Islet of Langerhans (tissue), 1 donor: ENCODE measurements around the gene SLC25A5.
"Not testable (repeated sequence)": the region's sequence is repeated elsewhere in the genome, so short reads cannot be mapped to it uniquely, and the experiment has no call there.

Source experiments
- FAIRE-seq: peaks from one replicate; lab custom pipeline; 2011; peaks lifted over from hg19 to GRCh38; lab: Jason Lieb, UNC

SLC25A5 gene

DNA sequence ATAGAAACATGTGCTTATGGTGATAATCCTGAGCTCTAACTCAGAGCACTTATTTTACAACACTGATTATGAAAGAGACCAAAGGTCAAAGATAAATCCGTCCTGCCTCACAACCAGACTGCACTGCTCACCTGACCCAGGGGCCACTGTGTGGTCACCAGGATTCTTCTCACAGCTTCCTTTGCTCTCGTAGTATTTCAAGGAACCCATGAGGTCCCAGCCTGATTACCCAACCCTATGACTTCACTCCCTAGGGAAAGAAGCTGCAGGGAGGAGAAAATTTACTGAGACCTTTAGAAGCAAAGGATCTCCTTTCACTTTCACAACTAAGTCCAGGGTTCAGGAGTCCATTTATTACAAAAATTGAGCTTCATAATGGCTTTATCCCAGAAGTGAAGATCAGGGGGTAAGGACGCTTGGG lies 9.6 kb downstream of the SLC25A5 start:
- FAIRE-seq: peak; percentile 81

DNA sequence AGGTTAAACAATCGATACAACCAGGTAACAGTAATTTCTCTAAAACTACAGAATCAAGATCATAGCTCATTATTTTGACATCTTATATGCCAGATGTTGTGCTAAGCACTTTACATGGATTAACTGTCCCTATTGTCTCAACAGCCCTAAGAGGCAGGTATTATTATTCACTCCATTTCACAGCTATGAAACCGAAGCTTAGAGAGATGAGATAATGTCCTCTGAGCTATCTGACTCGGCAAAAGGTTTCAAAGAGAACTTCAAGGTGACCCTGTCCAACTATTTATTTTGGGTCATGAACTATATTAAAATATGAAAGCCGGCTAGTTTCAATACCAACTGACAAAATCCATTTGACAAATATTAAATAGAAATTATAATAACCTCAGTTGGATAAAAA lies 10.3 kb downstream of the SLC25A5 start:
- FAIRE-seq: no peak

DNA sequence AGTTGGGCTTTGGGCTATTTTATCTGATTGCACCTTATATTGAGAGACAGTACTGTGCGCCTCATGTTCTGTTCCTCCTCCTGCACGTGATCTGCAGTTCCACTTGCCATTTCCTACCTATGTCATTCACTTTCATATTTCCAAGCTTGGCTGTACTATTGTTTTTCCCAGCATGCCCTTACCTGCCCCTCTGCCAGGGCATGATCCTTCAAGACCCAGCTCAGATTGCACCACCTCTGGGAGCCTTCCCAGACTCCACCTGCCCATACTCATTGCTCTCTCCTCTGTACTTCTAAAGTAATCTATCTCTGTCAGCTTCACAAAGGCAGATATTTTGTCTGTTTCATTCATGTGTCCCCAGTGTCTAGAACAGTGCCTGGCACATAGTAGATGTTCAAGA lies 11.6 kb downstream of the SLC25A5 start:
- no peak for FAIRE-seq

DNA sequence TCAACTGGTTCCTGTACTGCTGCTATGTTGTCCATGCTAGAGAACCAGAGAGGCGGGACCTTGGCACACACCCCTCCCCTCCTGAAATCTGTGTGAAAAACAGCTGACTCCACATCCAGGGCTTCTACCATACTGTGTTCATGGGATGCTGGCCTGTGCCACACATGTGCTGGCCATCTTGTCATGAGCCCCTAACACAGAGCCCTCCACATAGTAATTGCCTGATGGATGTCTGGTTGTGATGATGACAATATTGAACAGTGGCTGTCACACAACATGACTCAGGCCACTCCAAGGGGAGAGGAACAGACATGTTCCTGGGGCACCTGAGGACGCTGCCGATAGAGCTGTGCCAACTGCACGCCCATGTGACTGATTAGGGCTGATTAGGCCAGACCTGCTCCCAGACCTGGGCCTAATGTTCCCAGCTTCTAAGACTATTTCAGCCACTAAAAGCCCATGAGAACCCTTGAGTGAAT lies 13.1 kb downstream of the SLC25A5 start:
- no peak for FAIRE-seq

DNA sequence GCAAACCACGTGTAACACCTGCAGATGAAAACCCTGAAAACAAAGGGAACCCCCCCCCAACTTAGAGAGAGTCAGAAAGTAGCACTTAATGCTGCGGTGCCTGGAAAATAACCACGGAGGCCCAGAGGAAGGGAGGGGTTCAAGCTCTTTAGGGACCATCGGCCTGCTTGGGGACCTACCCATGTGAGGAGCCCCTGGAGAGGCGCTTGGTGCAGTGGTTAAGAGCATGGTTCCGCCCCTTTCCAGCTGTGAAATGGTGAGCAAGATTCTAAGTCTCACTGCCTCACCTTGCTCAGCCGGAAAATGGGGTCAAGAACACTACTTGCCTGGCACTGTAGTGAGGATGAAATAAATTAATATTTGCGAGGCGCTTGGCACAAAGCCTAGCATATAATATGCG lies 13.8 kb downstream of the SLC25A5 start:
- no peak for FAIRE-seq

DNA sequence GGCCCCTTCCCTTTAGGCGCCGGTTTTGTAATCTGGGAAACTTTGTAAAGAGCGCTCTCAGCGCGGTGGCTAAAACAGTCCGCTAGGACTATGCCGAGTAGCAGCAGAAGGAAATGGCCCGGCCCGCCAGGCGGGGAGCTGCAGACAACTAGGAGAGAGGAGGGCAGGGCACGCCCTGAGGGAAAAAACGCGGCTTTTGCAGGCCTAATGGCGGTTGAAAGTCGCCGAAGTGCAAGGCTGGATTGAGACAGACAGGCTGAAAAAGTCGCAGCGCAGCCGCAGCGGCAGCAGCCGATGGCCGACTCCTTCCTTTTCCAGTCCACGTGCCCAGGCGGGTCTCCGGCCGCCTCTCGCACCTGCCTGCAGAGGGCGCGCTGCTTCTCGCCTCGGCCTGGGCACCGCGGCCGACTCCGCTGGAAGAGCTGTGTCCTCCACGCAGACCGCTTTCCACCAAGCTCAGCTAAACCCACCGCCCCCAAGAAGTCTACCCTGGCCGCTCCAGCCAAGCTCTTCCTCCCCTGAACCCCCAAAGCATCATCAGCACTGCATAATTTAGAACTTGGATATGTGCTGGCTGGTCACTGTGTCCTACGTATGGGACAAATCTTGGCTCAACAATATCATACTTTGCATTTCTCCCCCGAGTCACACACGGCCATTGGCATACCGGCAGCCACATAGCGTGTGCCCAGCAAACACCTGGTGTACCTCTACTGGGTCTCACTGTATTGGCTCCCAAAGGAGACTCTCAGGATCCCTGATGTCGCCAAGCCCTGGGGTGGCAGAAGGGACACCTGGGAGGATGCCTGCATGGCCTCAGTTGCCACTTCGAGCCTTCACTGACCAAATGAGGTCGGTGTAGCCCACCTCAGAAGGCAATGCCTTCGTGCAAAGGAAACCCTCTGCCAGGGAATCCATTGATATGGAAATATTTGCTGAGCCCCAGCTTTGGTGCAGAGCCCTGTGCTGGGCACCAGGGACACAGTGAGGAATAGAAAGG lies 14.5 kb downstream of the SLC25A5 start:
- no peak for FAIRE-seq

DNA sequence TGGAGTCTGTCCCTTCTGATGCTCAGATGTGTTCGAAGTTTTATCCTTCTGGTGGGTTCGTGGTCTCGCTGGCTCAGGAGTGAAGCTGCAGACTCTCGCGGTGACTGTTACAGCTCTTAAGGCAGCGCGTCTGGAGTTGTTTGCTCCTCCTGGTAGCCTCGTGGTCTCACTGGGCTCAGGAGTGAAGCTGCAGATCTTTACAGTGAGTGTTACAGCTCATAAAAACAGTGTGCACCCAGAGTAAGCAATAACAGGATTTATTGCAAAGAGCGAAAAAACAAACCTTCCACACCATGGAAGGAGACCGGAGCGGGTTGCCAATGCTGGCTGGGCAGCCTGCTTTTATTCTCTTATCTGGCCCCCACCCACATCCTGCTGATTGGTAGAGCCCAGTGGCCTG lies 18.5 kb downstream of the SLC25A5 start:
- FAIRE-seq: no peak

DNA sequence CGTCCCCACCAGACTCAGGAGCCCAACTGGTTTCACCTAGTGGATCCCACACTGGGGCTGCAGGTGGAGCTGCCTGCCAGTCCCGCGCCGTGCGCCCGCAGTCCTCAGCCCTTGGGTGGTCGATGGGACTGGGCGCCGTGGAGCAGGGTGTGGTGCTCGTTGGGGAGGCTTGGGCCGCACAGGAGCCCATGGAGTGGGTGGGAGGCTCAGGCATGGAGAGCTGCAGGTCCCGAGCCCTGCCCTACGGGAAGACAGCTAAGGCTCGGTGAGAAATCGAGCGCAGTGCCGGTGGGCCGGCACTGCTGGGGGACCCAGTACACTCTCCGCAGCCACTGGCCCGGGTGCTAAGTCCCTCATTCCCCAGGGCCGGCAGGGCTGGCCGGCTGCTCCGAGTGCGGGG lies 19.5 kb downstream of the SLC25A5 start:
- not testable (repeated sequence) for FAIRE-seq

DNA sequence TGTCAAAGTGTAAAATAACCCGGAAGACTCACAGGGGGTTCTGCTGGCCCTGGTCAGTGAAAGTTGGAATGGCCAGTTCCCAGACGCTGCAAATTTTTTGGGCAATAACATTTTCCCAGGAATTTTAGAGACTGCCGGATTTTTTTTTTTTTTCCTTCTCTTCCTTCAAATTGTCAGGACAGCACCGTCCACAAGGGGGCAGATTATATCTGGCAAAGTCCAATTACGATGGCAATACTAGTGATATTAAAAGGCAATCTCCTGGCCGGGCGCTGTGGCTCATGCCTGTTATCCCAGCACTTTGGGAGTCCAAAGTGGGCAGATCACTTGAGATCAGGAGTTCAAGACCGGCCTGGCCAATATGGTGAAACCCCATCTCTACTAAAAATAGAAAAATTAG lies 20.5 kb downstream of the SLC25A5 start:
- no peak for FAIRE-seq

DNA sequence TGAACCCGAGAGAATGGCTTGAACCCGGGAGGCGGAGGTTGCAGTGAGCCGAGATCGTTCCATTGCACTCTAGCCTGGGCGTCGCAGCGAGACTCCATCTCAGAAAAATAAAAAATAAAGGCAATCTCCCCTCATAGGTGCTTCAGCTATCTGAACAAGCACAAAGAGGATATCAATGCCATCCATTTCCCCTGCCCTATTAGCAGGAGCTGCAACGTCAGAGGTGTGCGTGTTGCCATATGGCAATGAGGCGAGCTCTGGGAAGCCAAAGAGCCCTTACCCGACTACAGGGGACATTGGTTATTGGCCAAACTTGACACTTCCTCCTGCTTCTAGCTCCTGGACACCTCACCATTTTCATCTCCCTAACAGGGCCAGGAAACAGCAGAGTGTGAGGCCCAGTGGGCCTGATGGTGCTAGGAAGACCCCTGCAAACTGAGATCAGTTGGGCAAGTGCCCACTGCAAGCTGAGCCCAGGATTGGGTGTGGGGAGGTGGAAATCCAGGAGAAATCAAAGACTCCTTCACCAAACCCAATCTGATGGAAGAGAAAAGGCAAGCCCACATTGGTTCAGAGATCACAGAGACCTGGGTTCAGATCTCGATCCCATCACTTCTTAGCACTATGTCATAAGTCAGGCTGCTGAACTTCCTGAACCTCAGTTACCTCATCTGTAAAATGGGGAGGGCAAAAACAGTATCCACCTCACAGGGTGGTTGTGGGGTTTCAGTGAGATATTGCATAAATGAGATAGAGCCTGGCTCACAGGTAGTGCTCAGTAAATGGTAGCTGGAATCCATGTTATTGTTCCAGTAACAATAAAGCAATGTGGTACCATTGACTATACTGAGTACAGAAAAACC lies 21.2 kb downstream of the SLC25A5 start:
- no peak for FAIRE-seq

DNA sequence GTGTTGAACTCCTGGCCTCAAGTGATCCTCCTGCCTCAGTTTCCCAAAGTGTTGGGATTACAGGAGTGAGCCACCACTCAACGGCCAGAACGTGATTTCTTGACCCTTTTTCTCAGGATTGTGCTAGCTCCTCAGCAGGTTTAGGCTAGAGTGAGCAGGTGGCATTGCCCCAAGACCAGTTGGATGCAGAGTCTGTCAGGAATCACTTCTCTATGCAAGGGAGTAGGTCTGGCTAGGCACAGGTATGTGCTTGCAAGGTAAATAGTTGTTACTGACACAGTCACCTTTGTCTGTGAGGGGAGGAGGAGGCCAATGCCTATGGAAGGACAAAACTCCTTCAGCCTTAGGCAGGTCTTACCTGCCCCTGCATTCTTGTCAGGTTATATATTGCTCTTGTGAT lies 24.2 kb downstream of the SLC25A5 start:
- FAIRE-seq: no peak

DNA sequence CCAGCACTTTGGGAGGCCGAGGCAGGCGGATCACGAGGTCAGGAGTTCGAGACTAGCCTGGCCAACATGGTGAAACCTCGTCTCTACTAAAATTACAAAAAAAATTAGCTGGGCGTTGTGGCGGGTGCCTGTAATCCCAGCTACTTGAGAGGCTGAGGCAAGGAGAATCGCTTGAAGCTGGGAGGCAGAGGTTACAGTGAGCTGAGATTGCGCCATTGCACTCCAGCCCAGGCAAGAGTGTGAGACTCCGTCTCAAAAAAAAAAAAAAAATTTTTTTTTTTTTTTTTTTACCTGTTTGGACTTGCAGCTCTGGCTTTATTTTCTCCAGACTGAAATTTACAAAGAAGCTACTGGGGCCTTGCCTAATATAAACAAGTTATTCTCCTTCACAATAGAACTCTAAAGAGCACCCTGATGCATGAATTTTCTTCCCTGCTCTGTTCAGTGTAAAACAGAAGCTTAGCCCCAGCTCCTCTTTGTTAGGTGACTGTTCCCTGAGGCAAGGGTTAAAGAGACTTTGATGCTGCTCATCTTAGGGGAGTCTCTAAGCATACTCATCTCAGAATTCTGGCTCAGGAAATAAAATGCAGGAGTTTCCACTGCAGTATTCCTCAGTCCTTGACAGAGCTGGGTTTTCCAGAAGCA lies 25.7 kb downstream of the SLC25A5 start:
- FAIRE-seq: not testable (repeated sequence)

DNA sequence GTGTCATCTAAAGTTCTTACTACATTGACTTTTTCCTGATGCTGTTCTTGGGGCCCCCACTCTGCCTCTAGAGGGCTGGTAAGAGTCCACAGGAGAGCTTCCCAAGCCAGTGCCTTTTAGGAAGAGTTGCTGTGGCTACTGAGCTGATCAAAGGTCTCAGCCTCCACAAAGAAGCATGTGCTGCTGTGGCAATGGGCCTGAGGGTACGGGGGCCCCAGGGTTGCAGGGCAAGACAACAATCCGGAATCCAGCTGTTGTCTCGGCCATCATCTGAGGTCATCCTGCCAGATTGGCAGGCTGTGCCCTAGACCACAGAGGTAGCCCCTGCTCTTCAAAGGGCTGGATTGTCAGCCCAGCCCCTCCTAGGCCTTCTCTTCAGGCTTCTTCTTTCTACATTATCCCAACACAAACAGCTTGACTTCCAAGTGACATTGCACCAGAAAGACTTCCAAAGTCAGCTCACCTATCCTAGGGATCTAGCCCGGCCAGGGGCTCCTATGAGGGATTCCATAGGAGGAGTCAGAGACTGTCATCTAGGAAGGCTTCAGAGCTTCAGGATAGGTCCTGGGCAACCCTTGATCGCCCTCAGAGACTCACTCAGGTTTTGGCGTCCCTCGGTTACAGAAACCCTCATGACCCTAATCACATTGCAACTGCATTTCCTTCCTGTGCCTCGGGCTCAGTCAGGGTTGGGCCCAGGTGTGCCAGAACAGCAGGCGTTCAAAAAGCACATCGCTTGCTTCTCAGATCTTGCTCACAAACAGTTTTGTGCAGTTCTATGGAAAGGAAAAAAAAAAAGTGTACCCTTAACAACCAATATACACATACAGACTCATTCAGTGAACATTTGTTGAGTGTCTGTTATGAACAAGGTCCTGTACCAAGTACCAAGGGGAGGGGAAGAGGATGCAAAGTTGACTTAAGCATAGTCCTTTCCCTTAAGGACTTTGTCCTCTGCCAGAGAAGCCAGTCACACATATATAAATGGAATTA lies 27.8 kb downstream of the SLC25A5 start:
- FAIRE-seq: no peak

DNA sequence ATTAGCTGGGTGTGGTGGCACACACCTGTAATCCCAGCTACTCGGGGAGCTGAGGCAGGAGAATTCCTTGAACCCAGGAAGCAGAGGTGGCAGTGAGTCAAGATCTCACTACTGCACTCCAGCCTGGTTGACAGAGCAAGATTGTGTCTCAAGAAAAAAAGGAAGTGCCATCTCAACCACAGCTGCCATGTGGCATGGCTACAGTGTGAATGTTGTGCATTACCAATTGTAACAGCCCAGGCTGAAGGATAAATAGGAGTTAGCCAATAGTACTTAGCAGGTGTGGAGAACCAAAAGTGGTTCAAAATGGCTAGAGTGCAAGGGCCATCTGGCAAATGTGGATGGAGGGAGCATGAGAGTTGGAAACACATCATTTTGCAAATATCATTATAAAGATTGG lies 28.9 kb downstream of the SLC25A5 start:
- no peak for FAIRE-seq

DNA sequence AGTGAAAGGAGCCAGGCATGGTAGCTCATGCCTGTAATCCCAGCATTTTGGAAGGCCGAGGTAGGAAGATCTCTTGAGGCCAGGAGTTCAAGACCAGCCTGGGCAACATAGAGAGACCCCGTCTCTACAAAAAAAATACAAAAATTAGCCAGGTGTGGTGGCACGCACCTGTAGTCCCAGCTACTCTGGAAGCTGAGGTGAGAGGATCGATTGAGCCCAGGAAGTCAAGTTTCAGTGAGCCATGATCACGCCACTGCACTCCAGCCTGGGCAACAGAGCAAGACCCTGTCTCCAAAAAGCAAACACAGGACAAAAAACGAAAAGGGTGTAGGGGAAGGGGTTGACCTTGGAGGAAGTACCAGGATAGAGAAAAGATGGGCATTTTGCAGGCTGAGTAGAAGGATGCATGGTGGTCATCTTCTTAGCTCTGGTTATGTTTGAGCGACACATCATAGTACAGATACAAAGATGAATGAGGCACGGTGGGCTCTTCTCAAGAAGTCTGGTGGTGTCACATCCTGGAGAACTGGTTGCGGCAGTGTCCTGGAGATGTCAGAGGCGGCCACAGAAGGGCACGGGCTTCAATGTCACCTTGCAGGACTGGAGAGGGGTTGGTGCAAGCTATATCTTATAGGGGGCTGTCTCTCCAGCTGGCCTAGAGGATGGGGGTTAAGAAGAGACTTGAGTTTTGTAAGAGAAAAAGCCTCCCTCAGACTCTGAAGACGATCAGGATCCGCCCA lies 32.0 kb downstream of the SLC25A5 start:
- FAIRE-seq: no peak

DNA sequence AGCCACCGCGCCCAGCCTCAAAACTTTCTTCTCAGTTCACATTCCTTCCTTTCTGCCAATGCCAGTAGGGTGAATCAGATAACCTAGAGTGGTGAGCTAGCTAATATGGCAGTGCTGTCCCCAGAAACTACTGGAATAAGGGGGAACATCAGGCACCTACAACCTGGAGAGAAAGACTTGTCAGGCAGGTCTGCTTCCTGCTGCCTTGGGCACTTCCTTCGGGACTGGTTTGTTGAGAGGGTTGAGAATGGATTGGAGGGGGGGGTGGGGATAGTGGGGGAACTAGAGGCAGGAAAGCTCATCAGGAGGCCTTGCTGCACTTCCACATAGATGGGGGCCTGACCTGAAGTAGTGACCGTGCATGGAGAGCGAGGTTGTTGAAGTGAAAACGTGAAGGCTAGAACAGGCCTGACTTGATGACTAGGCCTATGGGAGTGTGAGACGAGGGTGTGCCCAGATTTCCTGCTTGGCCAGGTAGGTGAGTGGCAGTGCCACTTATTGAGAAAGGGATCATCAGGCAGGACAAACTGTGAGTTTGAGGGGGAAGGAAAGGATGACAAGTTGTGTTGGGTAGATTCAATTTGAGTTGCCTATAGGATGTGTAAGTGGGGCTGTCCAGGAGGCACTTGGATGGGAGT lies 33.4 kb downstream of the SLC25A5 start:
- FAIRE-seq: no peak

DNA sequence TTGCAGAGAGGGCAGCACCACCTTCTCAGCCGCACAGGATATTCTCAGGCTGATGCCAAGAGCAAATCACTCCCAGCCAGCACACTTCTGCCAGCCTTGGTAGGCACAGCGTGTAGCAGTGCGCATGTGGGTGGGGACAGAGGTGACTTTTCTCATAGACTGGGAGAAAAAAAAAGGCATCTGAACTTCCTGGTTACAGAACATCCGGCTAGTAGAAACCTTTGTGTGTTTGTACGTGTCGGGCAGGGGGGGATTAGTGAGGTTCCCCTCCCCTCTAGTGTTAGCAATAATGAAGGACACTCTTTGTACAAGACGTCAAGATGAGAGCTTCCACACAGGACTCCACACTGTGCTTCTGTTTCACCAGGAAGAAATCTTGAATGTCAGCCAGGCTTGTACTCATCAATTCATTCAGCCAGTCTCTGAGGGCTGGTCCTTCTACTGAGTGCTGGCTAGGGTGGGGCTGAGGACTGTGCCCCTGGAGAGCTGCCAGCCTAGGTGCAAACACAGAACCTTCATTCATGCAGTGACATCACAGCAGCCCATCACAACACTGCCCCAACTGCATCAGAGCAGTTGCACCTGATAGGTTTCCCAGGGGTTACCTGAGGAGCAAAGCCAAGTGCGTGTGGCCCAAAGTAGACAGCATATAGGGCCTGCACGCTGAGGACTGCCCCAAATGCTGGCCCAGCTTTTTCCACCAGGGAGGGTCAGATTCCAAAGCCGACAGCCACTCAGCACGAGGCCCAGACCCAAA lies 34.7 kb downstream of the SLC25A5 start:
- no peak for FAIRE-seq

DNA sequence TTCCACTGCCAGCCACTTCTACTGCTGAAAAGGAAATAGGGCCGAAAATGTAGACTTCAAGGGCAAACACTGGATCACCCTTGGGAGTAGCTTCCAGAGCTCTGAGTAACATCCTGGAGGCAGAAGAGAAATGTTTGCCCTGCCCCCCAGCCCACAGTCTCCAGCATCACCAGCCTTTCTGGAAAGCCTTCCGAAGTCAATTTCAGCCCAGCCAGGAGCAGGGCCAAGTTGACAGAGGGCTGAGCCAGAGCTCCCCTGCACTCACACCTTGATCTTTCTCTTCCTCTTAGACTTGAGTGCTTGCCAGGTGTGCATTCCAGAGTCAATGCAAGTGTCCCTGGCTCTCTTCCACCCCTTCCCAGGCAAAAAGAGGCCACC lies 35.2 kb downstream of the SLC25A5 start:
- FAIRE-seq: no peak

DNA sequence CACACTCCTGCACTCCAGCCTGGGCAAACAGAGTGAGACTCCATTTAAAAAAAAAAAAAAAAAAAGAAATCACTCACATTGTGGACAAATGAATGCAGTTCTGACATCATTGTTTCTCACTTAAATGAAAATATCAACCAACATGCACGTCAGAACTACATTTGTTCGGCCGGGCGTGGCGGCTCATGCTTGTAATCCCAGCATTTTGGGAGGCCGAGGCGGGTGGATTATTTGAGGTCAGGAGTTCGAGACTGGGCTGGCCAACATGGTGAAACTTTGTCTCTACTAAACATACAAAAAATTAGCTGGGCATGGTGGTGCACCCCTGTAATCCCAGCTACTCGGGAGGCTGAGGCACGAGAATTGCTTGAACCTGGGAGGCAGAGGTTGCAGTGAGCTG lies 36.9 kb downstream of the SLC25A5 start:
- FAIRE-seq: not testable (repeated sequence)
